ENCODE data around the gene RASGEF1B.
"Not testable (repeated sequence)": the region's sequence is repeated elsewhere in the genome, so short reads cannot be mapped to it uniquely, and the experiment has no call there.

The RASGEF1B gene

DNA sequence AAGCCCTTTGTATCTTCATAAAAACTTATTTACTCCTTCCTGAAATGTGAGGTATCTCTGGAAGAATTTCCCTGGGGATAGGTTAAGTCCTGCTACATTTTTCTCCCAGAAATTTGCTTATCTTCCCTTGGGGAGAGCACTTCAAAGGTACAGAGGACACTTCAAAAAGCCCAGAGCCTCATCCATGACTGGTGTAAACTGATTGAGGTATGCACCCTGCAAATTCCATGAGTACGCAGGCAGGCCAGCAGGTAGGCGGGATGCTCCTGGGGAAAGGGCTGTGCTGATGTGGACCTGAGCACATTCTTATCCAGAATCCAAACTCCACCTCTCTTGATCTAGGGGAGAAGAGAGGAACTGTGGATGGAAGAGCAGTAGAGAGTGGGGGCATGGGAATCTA lies 26.3 kb upstream of the RASGEF1B start:
- DNase-seq (ENCODE audit: low read depth) = no peak

DNA sequence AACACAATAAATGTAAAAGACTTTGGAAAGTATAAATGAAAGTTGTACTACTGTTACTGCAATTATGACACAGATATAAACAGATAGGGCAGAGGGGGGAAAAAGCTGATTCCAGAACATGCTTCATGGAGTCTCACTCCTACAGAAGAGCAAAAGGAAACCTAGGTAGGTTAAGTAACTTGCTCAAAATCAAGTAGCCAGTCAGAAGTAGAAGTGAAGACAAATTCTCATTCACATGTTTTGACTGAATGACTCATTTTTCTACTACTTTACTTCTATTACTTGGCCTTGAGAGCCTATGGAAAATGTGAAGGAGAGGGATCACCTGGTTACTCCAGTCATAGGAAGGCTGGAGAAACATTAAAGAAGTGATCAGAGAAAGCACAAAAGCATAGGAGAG lies 23.6 kb upstream of the RASGEF1B start:
- DNase-seq (ENCODE audit: low read depth) = no peak

DNA sequence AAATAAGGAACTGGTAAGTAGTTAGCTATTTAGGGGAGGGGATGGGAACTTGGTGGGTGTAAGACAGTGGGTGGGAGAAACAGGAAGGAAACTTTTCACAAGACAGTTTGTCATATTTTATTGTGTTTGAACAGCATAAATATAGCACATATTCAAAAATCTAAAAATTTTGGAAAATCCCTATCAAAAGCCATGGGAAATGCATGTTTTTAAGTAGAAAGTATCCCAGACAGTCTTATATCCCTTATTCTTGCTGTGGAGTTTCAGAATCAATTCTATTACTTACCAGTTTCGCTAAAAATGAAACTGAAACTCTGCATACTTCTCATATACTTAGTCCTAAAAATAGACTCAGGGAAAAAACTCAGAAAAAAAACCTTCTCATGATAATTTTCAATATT lies 22.3 kb upstream of the RASGEF1B start:
- no peak for DNase-seq (ENCODE audit: low read depth)

DNA sequence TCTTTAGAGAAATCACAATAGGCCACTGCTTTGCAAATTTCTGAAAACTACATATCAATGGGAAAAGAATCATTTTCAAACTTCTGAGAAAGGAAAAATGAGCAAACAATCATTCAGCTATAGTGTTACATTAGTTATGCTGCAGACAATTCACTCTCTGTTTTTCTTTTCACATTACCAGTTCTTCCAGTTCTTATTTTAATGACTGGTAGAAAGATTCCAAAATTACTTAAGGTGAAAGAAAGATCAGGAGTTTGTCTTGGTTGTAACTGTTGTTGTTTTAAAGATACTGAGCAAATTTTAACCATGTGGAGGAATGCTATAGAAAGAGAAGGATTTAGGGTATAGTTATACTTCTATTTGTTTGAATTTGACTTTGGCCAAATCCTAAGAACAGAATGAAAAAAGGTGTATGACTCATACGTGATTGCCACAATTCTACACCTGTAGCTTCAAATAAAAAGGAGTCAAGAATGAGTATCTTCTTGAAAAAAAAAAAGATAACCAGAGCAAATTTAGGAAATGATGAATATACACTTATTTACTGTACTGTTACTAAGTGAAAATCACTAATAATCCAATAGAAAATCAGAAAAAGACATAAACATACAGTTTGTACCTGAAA lies 21.0 kb upstream of the RASGEF1B start:
- DNase-seq (ENCODE audit: low read depth) = no peak

DNA sequence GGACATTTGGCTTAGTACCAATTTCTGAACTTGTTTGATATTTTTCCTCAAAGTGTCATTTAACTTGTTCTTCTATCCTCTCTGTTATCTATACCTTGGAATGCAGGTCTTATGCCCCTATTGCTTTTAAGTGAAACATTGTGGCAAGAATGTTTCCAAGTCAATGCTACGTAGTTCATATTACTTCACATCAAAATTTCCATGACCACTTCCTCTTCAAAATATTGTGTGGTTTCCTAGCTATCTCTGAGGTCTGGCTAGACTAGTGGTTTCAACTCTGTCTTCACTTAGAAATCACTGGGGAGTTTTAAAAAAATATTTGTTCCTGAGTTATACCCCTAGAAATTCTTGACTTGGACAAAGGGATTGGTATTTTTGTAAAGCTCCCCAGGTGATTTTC lies 20.2 kb upstream of the RASGEF1B start:
- no peak for DNase-seq (ENCODE audit: low read depth)

DNA sequence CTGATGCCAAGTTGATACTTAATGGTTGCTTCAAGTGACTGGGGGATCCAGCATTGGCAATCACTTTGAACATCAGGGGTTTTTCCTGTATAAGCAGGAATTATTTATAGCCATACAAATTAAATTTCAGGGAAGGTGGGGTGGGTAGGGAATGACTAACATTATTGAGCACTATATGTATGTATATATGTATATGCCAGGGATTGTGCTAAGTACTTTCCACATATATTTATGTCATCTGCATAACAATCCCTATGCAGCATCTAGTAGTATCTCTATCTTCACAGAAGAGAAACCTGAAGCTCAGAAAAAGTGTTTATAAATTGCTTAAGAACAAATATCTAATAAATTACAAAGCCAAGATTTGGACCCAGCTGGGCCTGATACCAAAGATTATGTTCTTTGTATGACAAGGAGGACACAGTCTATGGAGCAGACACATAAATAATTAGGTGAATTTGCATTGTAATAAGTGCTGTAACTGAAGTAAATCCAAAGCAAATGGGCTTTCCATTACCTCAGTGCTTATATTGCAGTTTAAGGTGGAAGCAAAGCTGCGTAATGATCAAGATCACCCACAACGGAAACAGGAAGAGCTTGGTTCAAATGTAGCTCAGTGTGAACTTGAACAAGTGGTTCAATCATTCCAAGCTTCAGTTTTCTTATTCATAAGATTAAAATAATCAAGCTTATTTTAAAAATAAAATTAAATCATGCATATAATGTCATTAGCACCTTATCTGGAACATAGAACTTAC lies 18.9 kb upstream of the RASGEF1B start:
- no peak for DNase-seq (ENCODE audit: low read depth)

DNA sequence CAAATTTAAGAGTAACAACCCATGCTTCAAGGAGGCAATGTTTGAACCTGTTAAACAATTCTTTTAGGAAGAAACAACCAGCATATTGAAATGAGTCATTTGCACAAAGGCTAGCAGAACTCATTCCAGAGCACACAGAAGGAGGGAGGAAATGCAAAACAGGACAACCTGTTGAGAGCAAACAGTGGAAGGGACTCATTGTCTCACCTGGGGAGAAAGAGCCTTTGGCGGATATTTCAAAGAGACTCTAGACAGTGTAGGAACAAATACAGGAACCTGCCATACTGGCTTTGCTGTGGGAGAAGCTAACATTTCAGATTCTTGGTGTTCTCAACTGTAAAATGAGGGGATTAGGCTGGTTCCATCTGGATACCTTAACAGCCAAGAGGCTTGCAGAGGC lies 14.8 kb upstream of the RASGEF1B start:
- DNase-seq (ENCODE audit: low read depth) = no peak

DNA sequence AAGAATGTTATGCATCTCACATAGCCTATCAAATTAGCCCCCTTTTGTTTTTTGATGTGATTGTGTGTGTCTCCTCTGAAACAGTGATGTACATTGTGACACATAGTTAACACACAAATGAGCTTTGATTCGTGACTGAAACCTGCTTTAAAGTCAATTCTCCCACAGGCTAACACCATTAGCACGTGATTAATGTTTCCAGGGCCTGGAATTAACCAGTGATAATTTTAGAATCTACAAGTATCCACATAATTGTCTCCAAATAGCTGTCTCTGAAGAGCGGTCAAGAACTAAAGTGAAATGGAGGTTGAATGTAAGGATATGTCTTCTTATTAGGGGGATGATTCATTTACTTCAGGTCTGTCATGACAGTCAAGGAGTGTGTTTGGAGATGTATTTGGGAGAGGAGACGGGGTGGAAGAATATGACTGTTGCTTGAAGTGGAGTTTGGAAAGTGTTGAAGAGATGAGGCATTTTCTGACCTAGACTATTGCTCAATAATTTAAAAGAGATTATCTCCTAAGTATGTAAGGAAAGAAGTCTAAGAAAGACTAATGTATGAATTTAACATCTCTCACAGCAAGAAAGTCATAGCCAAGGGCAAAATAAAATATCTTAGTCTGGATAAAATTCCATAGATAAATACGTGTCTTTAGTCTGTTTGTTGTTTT lies 13.7 kb upstream of the RASGEF1B start:
- no peak for DNase-seq (ENCODE audit: low read depth)

DNA sequence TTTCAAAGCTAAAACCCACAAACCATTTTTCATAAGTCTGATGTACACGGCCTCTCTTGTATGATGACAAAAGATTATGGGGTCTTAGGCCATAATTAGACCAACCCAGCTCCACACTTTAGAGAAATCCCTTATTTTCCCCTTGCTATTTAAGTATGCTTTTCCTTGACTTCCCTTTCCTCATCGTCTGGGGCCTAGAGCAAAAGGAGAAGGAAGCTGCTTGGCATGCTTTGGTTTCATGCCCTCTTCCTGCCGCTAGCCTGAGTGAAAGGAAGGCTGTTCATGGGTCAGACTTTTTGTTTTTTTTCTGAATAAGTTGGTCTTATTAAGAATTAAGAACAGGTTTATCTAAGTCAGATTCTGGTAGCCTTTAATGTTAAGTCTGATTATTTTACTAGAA lies 10.6 kb upstream of the RASGEF1B start:
- no peak for DNase-seq (ENCODE audit: low read depth)

DNA sequence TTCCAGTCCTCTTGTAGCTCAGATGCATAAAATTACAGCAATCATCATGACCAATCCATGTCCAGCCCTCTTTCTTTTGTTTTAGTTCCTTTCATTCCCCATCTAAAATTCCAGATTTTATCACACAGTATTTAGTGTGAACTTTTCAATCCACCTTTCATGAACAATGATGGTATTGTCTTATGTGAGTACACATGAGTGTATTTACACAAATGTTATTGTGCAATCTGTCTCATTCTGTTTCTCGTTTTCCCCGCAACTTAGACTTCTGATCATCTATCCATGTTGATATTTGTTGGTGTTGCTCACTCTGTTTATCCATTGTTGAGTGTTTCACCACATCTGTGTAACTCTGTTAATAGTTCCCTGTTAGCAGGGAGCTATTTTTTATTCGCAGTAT lies 9.4 kb upstream of the RASGEF1B start:
- DNase-seq (ENCODE audit: low read depth) = no peak

DNA sequence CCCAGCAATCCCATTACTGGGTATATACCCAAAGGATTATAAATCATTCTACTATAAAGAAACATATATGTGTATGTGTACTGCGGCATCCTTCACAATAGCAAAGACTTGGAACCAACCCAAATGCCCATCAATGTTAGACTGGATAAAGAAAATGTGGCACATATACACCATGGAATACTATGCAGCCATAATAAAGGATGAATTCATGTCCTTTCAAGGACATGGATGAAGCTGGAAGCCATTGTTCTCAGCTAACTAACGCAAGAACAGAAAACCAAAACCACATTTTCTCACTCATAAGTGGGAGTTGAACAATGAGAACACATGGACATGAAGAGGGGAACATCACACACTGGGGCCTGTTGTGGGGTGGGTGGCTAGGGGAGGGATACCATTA lies 7.9 kb upstream of the RASGEF1B start:
- not testable (repeated sequence) for DNase-seq (ENCODE audit: low read depth)

DNA sequence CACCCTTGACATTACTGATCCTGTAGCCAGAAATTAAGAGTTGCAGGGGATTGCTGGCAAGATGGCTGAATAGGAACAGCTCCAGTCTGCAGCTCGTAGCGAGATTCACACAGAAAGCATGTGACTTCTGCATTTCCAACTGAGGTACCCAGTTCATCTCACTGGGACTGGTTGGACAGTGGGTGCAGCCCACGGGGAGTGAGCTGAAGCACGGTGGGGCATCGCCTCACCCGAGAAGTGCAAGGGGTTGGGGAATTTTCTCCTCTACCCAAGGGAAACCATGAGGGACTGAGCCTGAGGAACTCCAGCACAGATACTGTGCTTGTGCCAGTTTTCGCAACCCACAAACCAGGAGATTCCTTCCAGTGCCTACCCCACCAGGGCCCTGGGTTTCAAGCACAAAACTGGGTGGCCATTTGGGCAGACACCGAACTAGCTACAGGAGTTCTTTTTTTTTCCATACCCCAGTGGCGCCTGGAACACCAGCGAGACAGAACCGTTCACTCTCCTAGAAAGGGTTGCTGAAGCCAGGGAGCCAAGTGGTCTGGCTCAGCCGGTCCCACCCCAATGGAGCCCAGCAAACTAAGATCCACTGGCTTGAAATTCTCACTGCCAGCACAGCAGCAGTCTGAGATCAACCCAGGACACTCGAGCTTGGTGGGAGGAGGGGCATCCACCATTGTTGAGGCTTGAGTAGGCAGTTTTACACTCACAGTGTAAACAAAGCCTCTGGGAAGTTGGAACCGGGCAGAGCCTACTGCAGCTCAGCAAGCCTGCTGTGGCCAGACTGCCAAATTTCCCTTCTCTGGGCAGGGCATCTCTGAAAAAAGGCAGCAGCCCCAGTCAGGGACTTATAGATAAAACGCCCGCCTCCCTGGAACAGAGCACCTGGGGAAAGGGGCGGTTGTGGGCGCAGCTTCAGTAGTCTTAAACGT lies 1.9 kb upstream of the RASGEF1B start:
- not testable (repeated sequence) for DNase-seq (ENCODE audit: low read depth)

DNA sequence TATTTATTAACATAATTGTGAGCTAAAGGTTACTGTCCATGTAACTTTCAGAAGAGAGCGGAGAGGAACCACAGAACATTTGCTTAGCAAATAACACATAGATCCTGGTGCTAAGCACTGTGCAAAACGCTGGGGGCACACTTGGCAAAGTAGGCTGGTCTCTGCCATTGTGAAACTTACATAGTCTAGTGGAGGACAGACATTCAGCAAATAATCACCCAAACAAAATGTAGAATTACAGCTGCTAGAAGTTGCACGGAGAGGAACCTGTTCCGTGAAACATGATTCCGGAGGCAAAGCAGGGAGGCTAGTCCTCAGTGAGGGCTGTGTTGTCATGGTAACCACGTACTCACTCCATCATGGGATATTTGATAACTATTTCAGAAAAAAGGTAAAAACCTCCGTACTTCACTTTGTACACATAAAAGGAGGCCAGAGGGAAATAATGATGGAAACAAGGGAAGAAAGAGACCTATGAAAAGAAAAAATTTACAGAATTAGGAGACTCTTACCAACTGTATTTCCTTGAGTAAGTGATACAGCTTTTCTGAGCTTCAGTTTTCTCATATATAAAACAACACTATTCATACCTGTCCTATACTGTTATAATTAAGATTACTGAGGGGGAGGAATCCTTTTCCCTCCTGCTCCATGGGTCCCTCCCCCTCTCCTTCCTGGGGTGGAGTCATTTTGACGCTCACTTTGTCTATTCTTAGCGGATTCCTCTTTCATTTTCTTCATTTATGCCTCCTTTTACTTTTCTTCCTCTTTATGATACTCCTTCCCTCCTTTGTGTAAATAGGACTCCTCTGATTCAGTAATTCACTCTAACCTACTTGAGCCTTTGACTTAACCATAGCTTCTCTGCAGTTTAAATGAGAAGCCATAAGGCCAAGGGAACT lies 825 bp upstream of the RASGEF1B start:
- peak; percentile 35 for DNase-seq (ENCODE audit: low read depth)

DNA sequence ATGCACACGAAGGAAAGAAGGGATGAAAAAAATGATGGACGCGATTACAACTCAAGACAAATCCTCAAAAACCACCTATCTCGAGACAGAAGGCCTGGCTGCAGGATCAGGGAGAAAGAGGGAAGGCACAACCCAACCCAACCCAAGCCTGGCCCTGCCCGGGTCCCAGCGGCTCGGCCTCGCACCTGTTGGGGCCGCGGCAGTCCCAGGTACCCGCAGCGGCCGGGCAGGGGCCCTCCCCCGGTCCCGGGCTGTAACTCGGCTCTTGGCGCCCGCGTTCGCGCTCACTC lies 464 bp downstream of the RASGEF1B start:
- DNase-seq (ENCODE audit: low read depth) = no peak

DNA sequence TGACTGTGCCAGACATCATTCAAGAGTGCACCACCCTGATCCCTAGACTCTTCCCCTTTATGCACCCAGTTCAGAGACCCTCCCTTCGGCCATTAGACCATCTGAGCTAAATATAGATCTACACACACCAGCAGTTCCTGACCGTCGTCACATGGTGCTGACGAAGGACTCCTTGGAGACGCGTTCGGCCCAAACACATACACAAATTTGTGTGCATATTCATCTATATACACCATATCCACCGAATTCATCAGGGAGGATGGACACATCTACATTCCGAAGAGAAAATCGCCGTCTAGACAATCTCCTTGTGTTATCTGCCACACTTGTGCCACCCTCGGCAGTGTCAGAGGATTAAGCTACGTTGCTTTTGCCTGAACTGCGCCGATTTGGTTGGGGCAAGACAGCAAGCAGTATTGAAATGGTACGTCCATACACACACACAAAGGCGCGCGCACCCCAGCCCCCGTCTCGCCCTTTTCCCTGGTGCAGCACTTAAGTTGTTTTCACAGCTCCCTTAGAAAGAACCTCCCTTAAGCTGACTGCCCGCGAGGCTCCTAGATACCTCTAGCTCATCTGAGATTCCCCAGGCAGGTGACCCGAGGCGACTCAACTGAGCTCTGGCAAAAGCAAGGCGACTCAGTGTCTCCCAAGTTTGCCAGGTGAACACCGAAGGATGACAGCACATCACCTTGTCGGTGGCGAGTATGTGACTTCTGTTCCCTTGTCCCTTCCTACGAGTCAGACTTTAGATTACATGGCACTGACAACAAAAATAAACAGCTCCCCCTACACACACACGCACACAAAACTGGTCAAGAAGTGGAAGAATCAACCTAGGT lies 1.0 kb downstream of the RASGEF1B start:
- peak; percentile 9 for DNase-seq (ENCODE audit: low read depth)

DNA sequence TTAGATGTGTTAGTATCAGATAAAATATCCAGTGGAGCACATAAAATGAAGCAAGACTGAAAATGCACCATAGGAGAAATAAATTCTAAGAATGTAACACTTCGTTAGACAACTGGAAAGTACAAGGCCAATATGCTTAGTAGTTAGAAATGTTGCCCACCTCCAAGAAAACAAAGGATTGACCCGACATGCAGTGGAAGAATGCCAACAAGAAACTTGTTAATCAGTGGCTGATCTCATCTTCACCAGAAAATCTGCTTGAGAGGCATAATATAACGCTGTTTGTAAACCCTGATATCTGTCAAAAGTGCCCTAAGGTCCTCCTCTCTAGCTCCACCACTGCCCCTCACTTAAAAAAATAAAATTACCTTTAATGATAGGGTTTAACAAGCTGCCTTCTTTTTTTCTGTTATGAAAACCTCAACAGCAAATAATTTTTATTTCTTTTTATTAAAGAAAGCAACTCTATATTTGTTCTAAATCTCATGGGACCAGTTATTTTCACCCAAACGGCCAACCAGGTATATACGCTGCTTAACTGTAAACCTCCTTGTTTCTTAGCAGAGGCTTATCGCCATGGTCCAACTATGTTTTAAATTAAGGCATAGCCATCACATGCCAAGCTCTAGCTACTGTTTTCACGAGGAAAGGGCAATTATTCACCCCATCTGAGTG lies 1.8 kb downstream of the RASGEF1B start:
- no peak for DNase-seq (ENCODE audit: low read depth)

DNA sequence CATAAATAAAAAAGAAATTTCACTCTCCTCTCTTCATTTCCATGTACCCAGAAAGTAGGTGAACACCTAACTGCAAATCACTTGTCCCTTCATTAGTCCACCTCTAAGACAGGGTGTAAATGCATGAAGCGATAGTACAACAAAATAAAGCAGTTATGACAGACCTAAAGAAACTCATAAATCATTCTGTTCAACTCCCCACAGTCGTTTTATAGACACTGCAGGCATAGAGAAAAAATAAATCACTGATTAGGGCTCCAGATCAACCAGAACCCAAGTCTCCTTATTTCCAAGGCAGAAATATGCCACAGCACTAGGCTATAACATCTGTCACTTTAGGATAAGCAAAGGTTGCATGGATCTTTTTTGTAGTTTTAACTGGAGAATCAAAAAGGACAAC lies 3.0 kb downstream of the RASGEF1B start:
- no peak for DNase-seq (ENCODE audit: low read depth)

DNA sequence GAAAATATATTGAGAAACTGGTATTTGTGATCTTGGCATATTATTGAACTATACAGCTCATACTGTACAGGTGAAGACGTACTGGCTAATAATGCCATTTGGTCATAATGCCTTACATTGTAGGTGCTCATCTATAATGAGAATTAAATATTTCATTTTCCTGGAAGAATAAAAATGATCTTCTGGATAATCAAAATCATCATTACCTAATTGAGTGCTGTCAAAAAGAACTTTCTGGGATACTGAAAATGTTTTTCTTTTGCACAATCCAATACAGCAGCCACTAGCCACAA lies 4.1 kb downstream of the RASGEF1B start:
- DNase-seq (ENCODE audit: low read depth) = no peak

DNA sequence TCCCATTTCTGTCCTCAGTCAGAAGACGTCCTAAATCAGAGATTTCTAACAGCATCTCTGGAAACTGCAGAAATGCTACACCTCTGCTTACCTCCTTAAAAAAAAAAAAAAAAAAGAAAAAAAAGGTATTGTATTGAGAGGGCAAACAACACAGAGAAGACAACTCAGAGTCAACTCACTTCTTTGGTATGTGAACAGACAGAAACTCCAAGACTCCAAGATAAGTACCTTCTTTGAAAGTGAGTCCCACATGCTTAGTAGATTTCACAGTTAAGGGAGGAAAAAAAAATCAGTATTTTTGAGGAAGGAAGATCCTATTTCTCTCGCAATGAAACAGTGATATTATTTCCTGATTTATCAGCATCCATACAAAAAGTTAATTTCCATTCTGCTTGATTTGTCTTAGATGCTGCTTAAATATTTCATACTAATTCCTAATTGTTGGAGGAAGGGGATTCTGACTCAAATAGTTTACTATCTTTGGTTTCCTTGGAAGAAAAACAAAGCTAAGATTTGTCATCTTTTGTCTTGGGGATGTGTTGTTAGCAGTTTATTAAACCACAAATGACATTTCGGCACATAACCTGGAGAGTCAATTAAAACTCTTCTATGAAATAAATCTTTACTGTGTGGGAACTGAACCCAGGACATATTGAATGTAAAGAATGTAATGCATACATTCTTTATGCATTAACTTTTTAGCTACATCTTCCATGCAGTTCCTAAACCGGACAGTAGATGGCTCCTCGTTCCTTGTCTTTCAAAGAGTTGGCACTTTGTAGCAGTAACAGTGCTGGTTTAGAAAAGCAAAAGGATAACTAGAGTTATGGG lies 4.7 kb downstream of the RASGEF1B start:
- peak; percentile 64 for DNase-seq (ENCODE audit: low read depth)

Data from activated gamma-delta T cell treated with anti-CD3 and anti-CD28 coated beads, Interleukin-2, amount 50 U/mL, for 16 hours (primary cell).